Liver (tissue), 9 donors: Measurements from ENCODE around the gene NEMF. TPM values are rescaled to one million over a fixed set of nuclear protein-coding genes. Genes with fewer than 3 reads are reported as not detected.

Experiments
- DNase-seq: peaks from one replicate; pipeline ENCODE4 v3.0.0-alpha.2; 2017; ENCODE audit warnings: low spot score
- H3K27ac ChIP-seq, 2 donors: one replicate each; pipeline ENCODE4 v1.7.0; 2013; ENCODE audit warnings: inconsistent platforms in 2 of 2, low read length in 2 of 2, control low read depth in 1 of 2, low read depth in 1 of 2, mild to moderate bottlenecking in 1 of 2
- H3K27me3 ChIP-seq, 4 donors: one replicate each; pipeline versions ENCODE4 v1.6.1 to v1.7.0; 2013; ENCODE audit warnings: low read length in 3 of 4, inconsistent platforms in 1 of 4, mild to moderate bottlenecking in 1 of 4, moderate library complexity in 1 of 4; ENCODE audit not compliant: control insufficient read depth in 4 of 4, insufficient read depth in 4 of 4
- H3K36me3 ChIP-seq, 4 donors: one replicate each; pipeline versions ENCODE4 v1.6.1 to v1.7.0; 2013; ENCODE audit warnings: low read length in 3 of 4, mild to moderate bottlenecking in 3 of 4, low read depth in 1 of 4, moderate library complexity in 1 of 4; ENCODE audit not compliant: control insufficient read depth in 4 of 4, insufficient read depth in 3 of 4
- H3K4me1 ChIP-seq, 4 donors: one replicate each; pipeline versions ENCODE4 v1.6.1 to v1.7.0; 2013; ENCODE audit warnings: low read length in 3 of 4, mild to moderate bottlenecking in 3 of 4, moderate library complexity in 1 of 4; ENCODE audit not compliant: control insufficient read depth in 4 of 4, insufficient read depth in 4 of 4
- H3K4me3 ChIP-seq, 3 donors: one replicate each; pipeline versions ENCODE4 v1.6.1 to v1.7.0; 2013; ENCODE audit warnings: low read length in 3 of 3, control low read depth in 1 of 3, low read depth in 1 of 3, mild to moderate bottlenecking in 1 of 3
- H3K9ac ChIP-seq, 2 donors: one replicate each; pipeline ENCODE4 v1.7.0; 2013; ENCODE audit warnings: low read length in 2 of 2, mild to moderate bottlenecking in 2 of 2, moderate library complexity in 2 of 2, control low read depth in 1 of 2, low read depth in 1 of 2
- H3K9me3 ChIP-seq, 4 donors: one replicate each; pipeline versions ENCODE4 v1.6.1 to v1.7.0; 2013; ENCODE audit warnings: low read length in 3 of 4; ENCODE audit not compliant: control insufficient read depth in 4 of 4
- FOXA2 ChIP-seq: IDR thresholded peaks from 2 replicates; pipeline ENCODE4 v1.6.1; 2016; ENCODE audit warnings: antibody characterized with exemption
- GABPA ChIP-seq, 2 donors: IDR thresholded peaks in 1 of 2; conservative IDR thresholded peaks in 1 of 2; 2 replicates each; pipeline ENCODE4 v1.6.1; 2016; ENCODE audit warnings: antibody characterized with exemption in 2 of 2, mild to moderate bottlenecking in 1 of 2, moderate library complexity in 1 of 2
- HNF4A ChIP-seq, 2 donors: conservative IDR thresholded peaks; 2 replicates each; pipeline ENCODE4 v1.6.1; 2016; ENCODE audit warnings: antibody characterized with exemption in 2 of 2, mild to moderate bottlenecking in 2 of 2
- HNF4G ChIP-seq: IDR thresholded peaks from 2 replicates; pipeline ENCODE4 v1.6.1; 2016; ENCODE audit warnings: antibody characterized with exemption
- JUND ChIP-seq, 2 donors: IDR thresholded peaks; 2 replicates each; pipeline ENCODE4 v1.6.1; 2016; ENCODE audit warnings: antibody characterized with exemption in 2 of 2
- NR2F2 ChIP-seq: IDR thresholded peaks from 2 replicates; pipeline ENCODE4 v1.6.1; 2016; ENCODE audit warnings: antibody characterized with exemption
- RXRA ChIP-seq, 2 donors: IDR thresholded peaks; 2 replicates each; pipeline ENCODE4 v1.6.1; 2017 to 2018; ENCODE audit warnings: antibody characterized with exemption in 2 of 2, mild to moderate bottlenecking in 1 of 2
- WGBS: extraction: QIAGEN DNeasy Blood & Tissue Kit; methylation state at CpG from one replicate; pipeline ENCODE4 v1.1.7; 2013; 5-methylcytosine and 5-hydroxymethylcytosine counted together
- polyA plus RNA-seq, 2 donors: library from polyadenylated mRNA; stranded (reverse) in 1 of 2; unstranded in 1 of 2; fragments of 200-250 nt in 1 of 2; fragments of >200 nt in 1 of 2; fragmentation: Nextera tagmentation in 1 of 2; extraction: Ambion mirVana in 1 of 2; gene quantifications; one replicate each; pipeline versions ENCODE4 v1.2.1 to v1.2.3, GENCODE V29; 2013 to 2015
- total RNA-seq, 2 donors: library from RNA; depleted of rRNA; stranded (reverse); fragments of >200 nt; gene quantifications; one replicate each; pipeline ENCODE4 v1.2.3, GENCODE V29; 2014
- TF ChIP-seq, protein P1 (sequence below): IDR thresholded peaks from 2 replicates; pipeline ENCODE4 v1.6.1; 2016; ENCODE audit warnings: antibody characterized with exemption
- TF ChIP-seq, protein P2 (sequence below): IDR thresholded peaks from 2 replicates; pipeline ENCODE4 v1.6.1; 2016; ENCODE audit warnings: antibody characterized with exemption
- TF ChIP-seq, protein P3 (sequence below): IDR thresholded peaks from 2 replicates; pipeline ENCODE4 v1.6.1; 2016; ENCODE audit warnings: antibody characterized with exemption
- TF ChIP-seq, protein P4 (sequence below): IDR thresholded peaks from 2 replicates; pipeline ENCODE4 v1.6.1; 2016; ENCODE audit warnings: antibody characterized with exemption, mild to moderate bottlenecking
- donor health status: healthy.
- donor health status: healthy.
- donor health status: healthy.
- donor health status: healthy.
- donor health status: healthy.

NEMF gene
- total and polyA plus RNA-seq, 4 donors = 7.9 to 37.2 (median 31.1) TPM

DNA sequence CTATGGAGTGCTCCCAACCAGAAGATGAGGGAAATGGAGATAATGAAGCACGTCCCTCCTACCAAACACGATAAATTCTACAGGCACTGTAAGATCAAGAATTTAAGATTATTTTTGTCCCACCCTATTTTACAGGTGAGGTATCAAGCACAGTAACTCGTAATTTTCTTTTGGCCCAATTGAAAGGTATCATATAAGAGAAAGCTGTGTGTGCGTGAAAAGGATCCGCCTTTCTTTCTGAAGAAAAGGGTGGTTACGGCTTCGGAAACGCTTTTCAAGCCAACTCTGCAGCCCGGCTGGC is 85.4 kb downstream of the NEMF start:
- H3K27ac ChIP-seq = peak overlapping the region; percentile 98 to 99
- no peaks in the 10 kb centered on the region for H3K27me3 ChIP-seq
- DNase-seq = no peak
- peaks cover 4 to 31% (median 16%) of the 10 kb centered on the region in 4 donors for H3K4me1 ChIP-seq
- under 1% methylated on average over 9 of the region's 9 CpGs for WGBS
- H3K4me3 ChIP-seq = peak overlapping the region; percentile 56 to 95 (median 69)
- H3K36me3 ChIP-seq = no peaks in the 10 kb centered on the region
- H3K9ac ChIP-seq = peak overlapping the region; percentile 93 to 95
- no peaks in the 10 kb centered on the region for H3K9me3 ChIP-seq
- TF ChIP-seq, protein P1, sequence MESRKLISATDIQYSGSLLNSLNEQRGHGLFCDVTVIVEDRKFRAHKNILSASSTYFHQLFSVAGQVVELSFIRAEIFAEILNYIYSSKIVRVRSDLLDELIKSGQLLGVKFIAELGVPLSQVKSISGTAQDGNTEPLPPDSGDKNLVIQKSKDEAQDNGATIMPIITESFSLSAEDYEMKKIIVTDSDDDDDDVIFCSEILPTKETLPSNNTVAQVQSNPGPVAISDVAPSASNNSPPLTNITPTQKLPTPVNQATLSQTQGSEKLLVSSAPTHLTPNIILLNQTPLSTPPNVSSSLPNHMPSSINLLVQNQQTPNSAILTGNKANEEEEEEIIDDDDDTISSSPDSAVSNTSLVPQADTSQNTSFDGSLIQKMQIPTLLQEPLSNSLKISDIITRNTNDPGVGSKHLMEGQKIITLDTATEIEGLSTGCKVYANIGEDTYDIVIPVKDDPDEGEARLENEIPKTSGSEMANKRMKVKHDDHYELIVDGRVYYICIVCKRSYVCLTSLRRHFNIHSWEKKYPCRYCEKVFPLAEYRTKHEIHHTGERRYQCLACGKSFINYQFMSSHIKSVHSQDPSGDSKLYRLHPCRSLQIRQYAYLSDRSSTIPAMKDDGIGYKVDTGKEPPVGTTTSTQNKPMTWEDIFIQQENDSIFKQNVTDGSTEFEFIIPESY = no peak
- TF ChIP-seq NR2F2 (no peak), RXRA (IDR thresholded peaks at IDR 0.05) (no peak), HNF4G (no peak), JUND (IDR thresholded peaks at IDR 0.05) (no peak)
- TF ChIP-seq, protein P2, sequence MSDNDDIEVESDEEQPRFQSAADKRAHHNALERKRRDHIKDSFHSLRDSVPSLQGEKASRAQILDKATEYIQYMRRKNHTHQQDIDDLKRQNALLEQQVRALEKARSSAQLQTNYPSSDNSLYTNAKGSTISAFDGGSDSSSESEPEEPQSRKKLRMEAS = no peak
- TF ChIP-seq, protein P3, sequence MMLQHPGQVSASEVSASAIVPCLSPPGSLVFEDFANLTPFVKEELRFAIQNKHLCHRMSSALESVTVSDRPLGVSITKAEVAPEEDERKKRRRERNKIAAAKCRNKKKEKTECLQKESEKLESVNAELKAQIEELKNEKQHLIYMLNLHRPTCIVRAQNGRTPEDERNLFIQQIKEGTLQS = no peak

DNA sequence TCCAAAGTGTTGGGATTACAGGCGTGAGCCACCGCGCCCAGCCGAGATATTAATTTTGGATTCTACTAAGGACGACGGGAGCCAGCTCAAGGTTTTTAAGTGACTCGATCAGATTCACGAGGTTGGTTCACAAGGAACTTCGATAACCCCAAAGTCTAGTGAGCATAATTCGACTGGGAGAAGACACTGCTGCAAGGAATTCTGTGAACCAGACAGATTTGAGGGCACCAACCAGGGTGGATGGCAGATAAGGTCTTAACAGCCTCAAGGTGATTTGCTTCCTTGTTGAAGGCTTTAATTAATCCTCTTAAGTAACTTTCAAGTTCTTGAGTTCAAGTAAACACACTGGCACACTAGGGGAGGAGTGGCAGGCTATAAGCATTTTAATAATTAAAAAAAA is 85.7 kb downstream of the NEMF start:
- H3K9ac ChIP-seq = peak overlapping the region; percentile 93 to 95
- H3K36me3 ChIP-seq = no peaks in the 10 kb centered on the region
- H3K9me3 ChIP-seq = no peaks in the 10 kb centered on the region
- no peak for DNase-seq
- no peaks in the 10 kb centered on the region for H3K27me3 ChIP-seq
- TF ChIP-seq GABPA (IDR thresholded peaks at IDR 0.05 in 1 of 2, conservative IDR thresholded peaks at IDR 0.05 in 1 of 2) = no peak
- TF ChIP-seq, protein P1 = no peak
- TF ChIP-seq, protein P4, sequence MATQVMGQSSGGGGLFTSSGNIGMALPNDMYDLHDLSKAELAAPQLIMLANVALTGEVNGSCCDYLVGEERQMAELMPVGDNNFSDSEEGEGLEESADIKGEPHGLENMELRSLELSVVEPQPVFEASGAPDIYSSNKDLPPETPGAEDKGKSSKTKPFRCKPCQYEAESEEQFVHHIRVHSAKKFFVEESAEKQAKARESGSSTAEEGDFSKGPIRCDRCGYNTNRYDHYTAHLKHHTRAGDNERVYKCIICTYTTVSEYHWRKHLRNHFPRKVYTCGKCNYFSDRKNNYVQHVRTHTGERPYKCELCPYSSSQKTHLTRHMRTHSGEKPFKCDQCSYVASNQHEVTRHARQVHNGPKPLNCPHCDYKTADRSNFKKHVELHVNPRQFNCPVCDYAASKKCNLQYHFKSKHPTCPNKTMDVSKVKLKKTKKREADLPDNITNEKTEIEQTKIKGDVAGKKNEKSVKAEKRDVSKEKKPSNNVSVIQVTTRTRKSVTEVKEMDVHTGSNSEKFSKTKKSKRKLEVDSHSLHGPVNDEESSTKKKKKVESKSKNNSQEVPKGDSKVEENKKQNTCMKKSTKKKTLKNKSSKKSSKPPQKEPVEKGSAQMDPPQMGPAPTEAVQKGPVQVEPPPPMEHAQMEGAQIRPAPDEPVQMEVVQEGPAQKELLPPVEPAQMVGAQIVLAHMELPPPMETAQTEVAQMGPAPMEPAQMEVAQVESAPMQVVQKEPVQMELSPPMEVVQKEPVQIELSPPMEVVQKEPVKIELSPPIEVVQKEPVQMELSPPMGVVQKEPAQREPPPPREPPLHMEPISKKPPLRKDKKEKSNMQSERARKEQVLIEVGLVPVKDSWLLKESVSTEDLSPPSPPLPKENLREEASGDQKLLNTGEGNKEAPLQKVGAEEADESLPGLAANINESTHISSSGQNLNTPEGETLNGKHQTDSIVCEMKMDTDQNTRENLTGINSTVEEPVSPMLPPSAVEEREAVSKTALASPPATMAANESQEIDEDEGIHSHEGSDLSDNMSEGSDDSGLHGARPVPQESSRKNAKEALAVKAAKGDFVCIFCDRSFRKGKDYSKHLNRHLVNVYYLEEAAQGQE = no peak
- no peak for TF ChIP-seq FOXA2
- TF ChIP-seq HNF4A (conservative IDR thresholded peaks at IDR 0.05) = no peak
- no peak for TF ChIP-seq NR2F2
- TF ChIP-seq, protein P3 = no peak
- peak overlapping the region; percentile 56 to 95 (median 69) for H3K4me3 ChIP-seq
- 78% methylated on average over 10 of the region's 10 CpGs for WGBS
- peak overlapping the region; percentile 98 to 99 for H3K27ac ChIP-seq
- H3K4me1 ChIP-seq = peaks cover 4 to 28% (median 15%) of the 10 kb centered on the region in 4 donors
